HL-60 (cell line): Measurements from ENCODE around the gene OR51E2.

Experiments used
- CTCF ChIP-seq: IDR thresholded peaks from one replicate; pipeline ENCODE4 v1.5.1; 2011; ENCODE audit warnings: low read length, control low read depth, inconsistent platforms; ENCODE audit not compliant: insufficient read depth
- POLR2AphosphoS5 ChIP-seq: IDR thresholded peaks from 2 replicates; pipeline ENCODE4 v1.6.1; 2012; ENCODE audit warnings: low read depth
- SPI1 ChIP-seq: IDR thresholded peaks from 2 replicates; pipeline ENCODE4 v1.6.1; 2012; ENCODE audit warnings: low read depth, mild to moderate bottlenecking, borderline replicate concordance

- TF ChIP-seq CTCF (peak; percentile 98), SPI1 (no peak), POLR2AphosphoS5 (no peak)
Observed at GRCh38 chr11:4636962-4637661, 60.5 kb downstream of the OR51E2 start, which contains the start of gene OR51D1.
